IPS-NIHi7 (cell line): ENCODE measurements around the gene AFF3.
"Not testable (repeated sequence)": the region's sequence is repeated elsewhere in the genome, so short reads cannot be mapped to it uniquely, and the experiment has no call there.

Experiments
- DNase-seq: peaks from one replicate; pipeline ENCODE4 v3.0.0; 2012; ENCODE audit warnings: mixed read lengths; ENCODE audit errors: extremely low spot score

The AFF3 gene

GRCh38 chr2:99787769-99788382 is 354.5 kb downstream of the AFF3 start:
- no peak for DNase-seq

- no peak for DNase-seq
Measured at GRCh38 chr2:99786636-99787390, 355.6 kb downstream of the AFF3 start.

- DNase-seq = no peak
Measured at GRCh38 chr2:99784946-99785345, 357.4 kb downstream of the AFF3 start.

- DNase-seq = no peak
Measured at GRCh38 chr2:99784282-99784681, 358.1 kb downstream of the AFF3 start.

GRCh38 chr2:99780276-99780675 is 362.1 kb downstream of the AFF3 start:
- no peak for DNase-seq

GRCh38 chr2:99779276-99779675 is 363.1 kb downstream of the AFF3 start:
- no peak for DNase-seq

- DNase-seq = no peak
Measured at GRCh38 chr2:99777656-99778290, 364.6 kb downstream of the AFF3 start.

GRCh38 chr2:99776906-99777646 is 365.3 kb downstream of the AFF3 start:
- DNase-seq = no peak

GRCh38 chr2:99776206-99776905 is 366.0 kb downstream of the AFF3 start:
- no peak for DNase-seq

- no peak for DNase-seq
Measured at GRCh38 chr2:99775585-99775984, 366.8 kb downstream of the AFF3 start.

GRCh38 chr2:99773642-99774041 is 368.7 kb downstream of the AFF3 start:
- not testable (repeated sequence) for DNase-seq

GRCh38 chr2:99772591-99773331 is 369.6 kb downstream of the AFF3 start:
- no peak for DNase-seq

- DNase-seq = no peak
Measured at GRCh38 chr2:99771681-99772333, 370.6 kb downstream of the AFF3 start.

- no peak for DNase-seq
Measured at GRCh38 chr2:99770876-99771275, 371.5 kb downstream of the AFF3 start.

GRCh38 chr2:99765731-99766318 is 376.6 kb downstream of the AFF3 start:
- no peak for DNase-seq

- no peak for DNase-seq
Measured at GRCh38 chr2:99763764-99764163, 378.6 kb downstream of the AFF3 start.

GRCh38 chr2:99762714-99763113 is 379.7 kb downstream of the AFF3 start:
- no peak for DNase-seq

GRCh38 chr2:99757611-99758114 is 384.7 kb downstream of the AFF3 start:
- no peak for DNase-seq

GRCh38 chr2:99756059-99756458 is 386.3 kb downstream of the AFF3 start:
- DNase-seq = no peak

GRCh38 chr2:99754210-99754609 is 388.2 kb downstream of the AFF3 start:
- DNase-seq = no peak
